SK-N-SH (cell line): ENCODE measurements around the gene KIAA1586. TPM values are rescaled to one million over a fixed set of nuclear protein-coding genes. Genes with fewer than 3 reads are reported as not detected.

Experiments
- CTCF ChIA-PET: fragments of 300-600, 350-600 bp; formaldehyde crosslinking; extraction: SDS; loops from one replicate; lab custom pipeline; 2021; lab: Yijun Ruan, JAX
- POLR2A ChIA-PET: fragments of 350-600 bp; sonication (Branson Sonifier 250); formaldehyde crosslinking; extraction: SDS; loops from one replicate; lab custom pipeline; 2020; ENCODE audit warnings: antibody characterized with exemption, inconsistent platforms; lab: Yijun Ruan, JAX
- DNase-seq: peaks from one replicate; pipeline ENCODE4 v3.0.0; 2012
- H2AFZ ChIP-seq: fragments of 200-600 bp; sonication (generic); 2 replicates; pipeline ENCODE4 v1.8.1; 2016; ENCODE audit warnings: antibody characterized with exemption, mild to moderate bottlenecking, low read depth
- H3F3A ChIP-seq: fragments of 200-600 bp; sonication (generic); replicated peaks from 2 replicates; pipeline ENCODE3; 2016; ENCODE audit warnings: antibody characterized with exemption, mild to moderate bottlenecking; ENCODE audit not compliant: insufficient read depth
- H3K27ac ChIP-seq, 2 experiments: fragments of 200-500 bp in 1 of 2; fragments of 200-600 bp in 1 of 2; sonication (Bioruptor generic) in 1 of 2; sonication (generic), shearing (Covaris generic) in 1 of 2; 2 replicates each; pipeline versions ENCODE4 v1.5.1 to v1.6.1; 2014 to 2016; ENCODE audit warnings: low read depth in 2 of 2, inconsistent platforms in 1 of 2, low read length in 1 of 2, mild to moderate bottlenecking in 1 of 2, mixed read lengths in 1 of 2
- H3K27me3 ChIP-seq: fragments of 200-600 bp; sonication (generic), shearing (Covaris generic); 2 replicates; pipeline ENCODE4 v1.6.1; 2016; ENCODE audit warnings: mixed run types; ENCODE audit not compliant: insufficient read depth
- H3K36me3 ChIP-seq, 2 experiments: fragments of 200-500 bp in 1 of 2; fragments of 200-600 bp in 1 of 2; sonication (Bioruptor generic) in 1 of 2; sonication (generic) in 1 of 2; replicated peaks in 1 of 2; 2 replicates each; pipeline versions ENCODE3 to v1.5.1; 2014 to 2016; ENCODE audit warnings: low read length in 1 of 2, mild to moderate bottlenecking in 1 of 2; ENCODE audit not compliant: insufficient read depth in 2 of 2, control insufficient read depth in 1 of 2
- H3K4me1 ChIP-seq, 2 experiments: fragments of 200-500 bp in 1 of 2; fragments of 200-600 bp in 1 of 2; sonication (Bioruptor generic) in 1 of 2; sonication (generic), shearing (Covaris generic) in 1 of 2; 2 replicates each; pipeline versions ENCODE4 v1.5.1 to v1.6.1; 2014 to 2016; ENCODE audit warnings: low read depth in 1 of 2, low read length in 1 of 2, mixed run types in 1 of 2; ENCODE audit not compliant: insufficient read depth in 2 of 2, control insufficient read depth in 1 of 2
- H3K4me2 ChIP-seq: fragments of 200-600 bp; sonication (generic), shearing (Covaris generic); 2 replicates; pipeline ENCODE4 v1.6.1; 2017; ENCODE audit warnings: mixed run types
- H3K4me3 ChIP-seq, 2 experiments: fragments of 200-500 bp in 1 of 2; fragments of 200-600 bp in 1 of 2; sonication (Bioruptor generic) in 1 of 2; sonication (generic), shearing (Covaris generic) in 1 of 2; 2 replicates each; pipeline versions ENCODE4 v1.5.1 to v1.8.1; 2014 to 2016; ENCODE audit warnings: low read depth in 2 of 2, inconsistent platforms in 1 of 2, low read length in 1 of 2, mild to moderate bottlenecking in 1 of 2, mixed read lengths in 1 of 2, moderate library complexity in 1 of 2
- H3K79me2 ChIP-seq: fragments of 200-600 bp; sonication (generic); 2 replicates; pipeline ENCODE4 v1.8.1; 2017; ENCODE audit warnings: mild to moderate bottlenecking; ENCODE audit not compliant: insufficient read depth
- H3K9ac ChIP-seq: fragments of 200-600 bp; sonication (generic); 2 replicates; pipeline ENCODE4 v1.6.1; 2017; ENCODE audit warnings: mixed run types
- H3K9me2 ChIP-seq: fragments of 200-600 bp; sonication (generic); 2 replicates; pipeline ENCODE4 v1.6.1; 2017; ENCODE audit warnings: mixed run types
- H3K9me3 ChIP-seq: fragments of 200-600 bp; sonication (generic); 2 replicates; pipeline ENCODE4 v1.6.1; 2017; ENCODE audit warnings: mixed run types, mild to moderate bottlenecking, moderate library complexity
- H4K20me1 ChIP-seq: fragments of 200-600 bp; sonication (generic); 2 replicates; pipeline ENCODE4 v1.6.1; 2017; ENCODE audit warnings: mild to moderate bottlenecking, mixed run types; ENCODE audit not compliant: insufficient read depth
- CTCF ChIP-seq: fragments of 200-600 bp; sonication (generic); IDR thresholded peaks from 2 replicates; pipeline ENCODE4 v1.6.1; 2017; ENCODE audit warnings: antibody characterized with exemption, mild to moderate bottlenecking, moderate library complexity
- EP300 ChIP-seq, 2 experiments: IDR thresholded peaks; 2 replicates each; pipeline versions ENCODE4 v1.4.0 to v1.6.1; 2012; ENCODE audit warnings: borderline replicate concordance in 1 of 2, low read depth in 1 of 2, low read length in 1 of 2
- FOSL2 ChIP-seq: IDR thresholded peaks from 2 replicates; pipeline ENCODE4 v1.4.0; 2012; ENCODE audit warnings: low read depth, mild to moderate bottlenecking, moderate library complexity, borderline replicate concordance
- IRF3 ChIP-seq: fragments of 150-350 bp; IDR thresholded peaks from 2 replicates; pipeline ENCODE4 v1.6.1; 2016; ENCODE audit warnings: mild to moderate bottlenecking, low read depth, low read length
- POLR2AphosphoS5 ChIP-seq: IDR thresholded peaks from 2 replicates; pipeline ENCODE4 v1.6.1; 2012; ENCODE audit warnings: low read depth, low read length
- RAD21 ChIP-seq: IDR thresholded peaks from 2 replicates; pipeline ENCODE4 v1.6.1; 2012; ENCODE audit warnings: mild to moderate bottlenecking, low read length
- REST ChIP-seq: IDR thresholded peaks from 2 replicates; pipeline ENCODE4 v1.6.1; 2012; ENCODE audit warnings: mild to moderate bottlenecking, low read depth, low read length, moderate library complexity
- TCF12 ChIP-seq: IDR thresholded peaks from 2 replicates; pipeline ENCODE4 v1.4.0; 2012
- USF2 ChIP-seq: fragments of 150-350 bp; IDR thresholded peaks from 2 replicates; pipeline ENCODE4 v1.6.1; 2017; ENCODE audit warnings: antibody characterized with exemption, low read length, low read depth, borderline replicate concordance
- YY1 ChIP-seq: IDR thresholded peaks from 2 replicates; pipeline ENCODE4 v1.4.0; 2012; ENCODE audit warnings: low read depth, mild to moderate bottlenecking
- WGBS: methylation state at CpG from one replicate; pipeline ENCODE4 v1.1.6; 2017; ENCODE audit warnings: low lambda C conversion rate; 5-methylcytosine and 5-hydroxymethylcytosine counted together
- polyA plus RNA-seq, 3 experiments: library from polyadenylated mRNA; depleted of rRNA; stranded (reverse); fragments of >200 nt; gene quantifications; 2 replicates each; pipeline ENCODE4 v1.2.3, GENCODE V29; 2012
- TF ChIP-seq, protein P1 (sequence below): IDR thresholded peaks from 2 replicates; pipeline ENCODE4; 2012
- TF ChIP-seq, protein P2 (sequence below): IDR thresholded peaks from 2 replicates; pipeline ENCODE4 v1.4.0; 2012; ENCODE audit warnings: low read depth

Gene KIAA1586
- polyA plus RNA-seq, 1 of the 3 experiments (the other 2 are of a cell fraction): 3.2 TPM

GRCh38 chr6:57048577-57048976, 2.1 kb downstream of the KIAA1586 start:
- Histone ChIP-seq H3K4me2 (peak overlapping the region; percentile 79), H3K79me2 (peaks cover 46% of the 10 kb centered on the region), H3K27me3 (no peaks in the 10 kb centered on the region), H3K9me3 (no peaks in the 10 kb centered on the region), H3K27ac (no peak overlapping the region), H4K20me1 (peaks cover 7% of the 10 kb centered on the region; the same call in 1 of the 2 replicates), H3K4me3 (peak overlapping the region; percentile 36 to 56; a peak in 3 of 4 replicates), H2AFZ (no peak overlapping the region), H3K9me2 (no peaks in the 10 kb centered on the region), H3K4me1 (peaks cover 0 to 12% of the 10 kb centered on the region in 2 experiments; a peak in 2 of 4 replicates), H3F3A (peaks cover 12% of the 10 kb centered on the region), H3K9ac (peak overlapping the region; percentile 10; the same call in 1 of the 2 replicates), H3K36me3 (peaks cover 36 to 46% of the 10 kb centered on the region in 2 experiments)
- CTCF ChIA-PET: no interaction called here
- POLR2A ChIA-PET: interaction anchor here (0.6 kb wide), 1 partner anchor 43 kb away, joined by 3 read pairs; no protein-coding TSS in a partner anchor
- WGBS: 52% methylated on average over 5 of the region's 5 CpGs
- no peak for DNase-seq
- TF ChIP-seq YY1: no peak
- TF ChIP-seq, protein P1, sequence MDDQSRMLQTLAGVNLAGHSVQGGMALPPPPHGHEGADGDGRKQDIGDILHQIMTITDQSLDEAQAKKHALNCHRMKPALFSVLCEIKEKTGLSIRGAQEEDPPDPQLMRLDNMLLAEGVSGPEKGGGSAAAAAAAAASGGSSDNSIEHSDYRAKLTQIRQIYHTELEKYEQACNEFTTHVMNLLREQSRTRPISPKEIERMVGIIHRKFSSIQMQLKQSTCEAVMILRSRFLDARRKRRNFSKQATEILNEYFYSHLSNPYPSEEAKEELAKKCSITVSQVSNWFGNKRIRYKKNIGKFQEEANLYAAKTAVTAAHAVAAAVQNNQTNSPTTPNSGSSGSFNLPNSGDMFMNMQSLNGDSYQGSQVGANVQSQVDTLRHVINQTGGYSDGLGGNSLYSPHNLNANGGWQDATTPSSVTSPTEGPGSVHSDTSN: 0 out of 2 replicates have a peak, but pooled peaks have one; percentile 17

GRCh38 chr6:57063847-57064246, 17.4 kb downstream of the KIAA1586 start:
- DNase-seq: no peak
- Histone ChIP-seq H4K20me1 (no peaks in the 10 kb centered on the region), H3K4me2 (no peak overlapping the region), H3K9me2 (no peaks in the 10 kb centered on the region), H3K4me1 (peaks cover 0 to 16% of the 10 kb centered on the region in 2 experiments; a peak in 2 of 4 replicates), H3K36me3 (peaks cover 20 to 29% of the 10 kb centered on the region in 2 experiments), H3K4me3 (no peak overlapping the region), H2AFZ (no peak overlapping the region), H3K9me3 (no peaks in the 10 kb centered on the region), H3K9ac (no peak overlapping the region), H3K27me3 (no peaks in the 10 kb centered on the region), H3F3A (peaks cover 21% of the 10 kb centered on the region), H3K79me2 (no peaks in the 10 kb centered on the region), H3K27ac (no peak overlapping the region; a peak in 1 of 4 replicates)
- TF ChIP-seq EP300 (IDR thresholded peaks at IDR 0.05; ENCODE audit: borderline replicate concordance in 1 of 2, low read depth in 1 of 2, low read length in 1 of 2) (no peak), REST (no peak), FOSL2 (no peak), IRF3 (no peak), RAD21 (no peak), POLR2AphosphoS5 (no peak), TCF12 (no peak), CTCF (no peak), USF2 (no peak)
- TF ChIP-seq, protein P2, sequence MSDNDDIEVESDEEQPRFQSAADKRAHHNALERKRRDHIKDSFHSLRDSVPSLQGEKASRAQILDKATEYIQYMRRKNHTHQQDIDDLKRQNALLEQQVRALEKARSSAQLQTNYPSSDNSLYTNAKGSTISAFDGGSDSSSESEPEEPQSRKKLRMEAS: no peak
- ChIA-PET POLR2A (no interaction called here), CTCF (no interaction called here)
- WGBS: 96% methylated on average over 3 of the region's 3 CpGs
